Endodermal cell (in vitro differentiated cells): ENCODE data around the gene TRIO. TPM values are rescaled to one million over a fixed set of nuclear protein-coding genes. Genes with fewer than 3 reads are reported as not detected.

Experiments used
- DNase-seq: peaks from one replicate; pipeline ENCODE4 v3.0.0-alpha.2; 2017
- H3K27ac ChIP-seq: 2 replicates; pipeline ENCODE4 v1.5.1; 2013; ENCODE audit warnings: mild to moderate bottlenecking, low read depth, low read length, moderate library complexity
- H3K27me3 ChIP-seq: 2 replicates; pipeline ENCODE4 v1.6.1; 2013; ENCODE audit warnings: mild to moderate bottlenecking, low read length, moderate library complexity; ENCODE audit not compliant: insufficient read depth, control insufficient read depth, poor library complexity, severe bottlenecking
- H3K36me3 ChIP-seq: 2 replicates; pipeline ENCODE4 v1.7.0; 2013; ENCODE audit warnings: mild to moderate bottlenecking, low read length, moderate library complexity; ENCODE audit not compliant: control insufficient read depth, insufficient read depth
- H3K4me1 ChIP-seq: one replicate; pipeline ENCODE4 v1.7.0; 2013; ENCODE audit warnings: low read length; ENCODE audit not compliant: control insufficient read depth, insufficient read depth
- H3K4me3 ChIP-seq: 2 replicates; pipeline ENCODE4 v1.5.1; 2013; ENCODE audit warnings: mild to moderate bottlenecking, low read length, moderate library complexity
- H3K9ac ChIP-seq: 2 replicates; pipeline ENCODE4 v1.6.1; 2013; ENCODE audit warnings: mild to moderate bottlenecking, low read length, moderate library complexity; ENCODE audit not compliant: poor library complexity, severe bottlenecking; ENCODE audit errors: extremely low read depth
- H3K9me3 ChIP-seq: 2 replicates; pipeline ENCODE4 v1.6.1; 2013; ENCODE audit warnings: mild to moderate bottlenecking, low read length, moderate library complexity; ENCODE audit not compliant: control insufficient read depth
- H3K27ac Mint-ChIP-seq: 2 replicates; pipeline ENCODE4 v1.8.0; 2020; ENCODE audit warnings: mixed read lengths
- H3K27me3 Mint-ChIP-seq: 2 replicates; pipeline ENCODE4 v1.8.0; 2021; ENCODE audit warnings: mild to moderate bottlenecking, mixed read lengths; ENCODE audit not compliant: insufficient read depth
- H3K36me3 Mint-ChIP-seq: 2 replicates; pipeline ENCODE4 v1.8.0; 2020; ENCODE audit warnings: low read depth, mixed read lengths
- H3K4me1 Mint-ChIP-seq: 2 replicates; pipeline ENCODE4 v1.8.0; 2020; ENCODE audit warnings: mixed read lengths
- H3K4me3 Mint-ChIP-seq: 2 replicates; pipeline ENCODE4 v1.8.0; 2020; ENCODE audit warnings: mild to moderate bottlenecking, moderate library complexity, mixed read lengths
- H3K9me3 Mint-ChIP-seq: 2 replicates; pipeline ENCODE4 v1.8.0; 2020; ENCODE audit warnings: mild to moderate bottlenecking, mixed read lengths
- CTCF ChIP-seq: fragments of 200-600 bp; sonication (generic); conservative IDR thresholded peaks from 2 replicates; pipeline ENCODE4 v1.5.0; 2021; ENCODE audit warnings: antibody characterized with exemption, mild to moderate bottlenecking
- WGBS, 2 experiments: methylation state at CpG; one replicate each; pipeline versions ENCODE4 v1.1.5 to v1.1.7; 2013; ENCODE audit warnings: missing lambda C conversion rate in 2 of 2, mixed read lengths in 1 of 2; ENCODE audit not compliant: insufficient coverage in 1 of 2, insufficient read length in 1 of 2; 5-methylcytosine and 5-hydroxymethylcytosine counted together
- total RNA-seq, 2 donors: library from RNA; stranded (reverse); fragmentation: NEBNext Ultra II Directional in 1 of 2; extraction: Animal tissue kit (Norgen Biotek cat#: 25700) in 1 of 2; gene quantifications; 2 replicates in 1 of 2; 3 replicates in 1 of 2; pipeline ENCODE4 v1.2.1, GENCODE V29; 2021

TRIO gene
- total RNA-seq, 2 donors from 2014 or later: 88.3 to 109 TPM

- Histone ChIP-seq H3K27ac (no peak overlapping the region), H3K27me3 (no peaks in the 10 kb centered on the region), H3K4me3 (no peak overlapping the region), H3K4me1 (no peaks in the 10 kb centered on the region), H3K9me3 (no peaks in the 10 kb centered on the region), H3K9ac (no peak overlapping the region), H3K36me3 (peaks cover 18% of the 10 kb centered on the region)
- Mint-ChIP-seq H3K4me1 (peaks cover 26% of the 10 kb centered on the region), H3K27ac (no peak overlapping the region), H3K36me3 (peaks cover 35% of the 10 kb centered on the region), H3K27me3 (no peaks in the 10 kb centered on the region), H3K9me3 (no peaks in the 10 kb centered on the region), H3K4me3 (no peak overlapping the region)
- no peak for TF ChIP-seq CTCF
- no peak for DNase-seq
- 92 to 94% methylated on average over 3 of the region's 3 CpGs for WGBS, 2 experiments
Measured at GRCh38 chr5:14286007-14286406, 142.9 kb downstream of the TRIO start.

GRCh38 chr5:14286574-14287421 lies 143.7 kb downstream of the TRIO start:
- H3K4me1 Mint-ChIP-seq: peaks cover 29% of the 10 kb centered on the region
- WGBS, 2 experiments: 95 to 98% methylated on average over 11 to 17 of the region's 17 CpGs
- Histone ChIP-seq H3K4me3 (no peak overlapping the region), H3K27me3 (no peaks in the 10 kb centered on the region), H3K27ac (no peak overlapping the region), H3K9ac (no peak overlapping the region), H3K9me3 (no peaks in the 10 kb centered on the region), H3K36me3 (peaks cover 22% of the 10 kb centered on the region), H3K4me1 (no peaks in the 10 kb centered on the region)
- H3K27ac Mint-ChIP-seq: no peak overlapping the region
- TF ChIP-seq CTCF: no peak
- H3K27me3 Mint-ChIP-seq: no peaks in the 10 kb centered on the region
- no peak overlapping the region for H3K4me3 Mint-ChIP-seq
- peaks cover 35% of the 10 kb centered on the region for H3K36me3 Mint-ChIP-seq
- DNase-seq: no peak
- H3K9me3 Mint-ChIP-seq: no peaks in the 10 kb centered on the region

GRCh38 chr5:14292766-14293658 lies 149.9 kb downstream of the TRIO start:
- Mint-ChIP-seq H3K4me3 (no peak overlapping the region), H3K27me3 (no peaks in the 10 kb centered on the region), H3K27ac (peak overlapping the region; percentile 30), H3K9me3 (no peaks in the 10 kb centered on the region), H3K36me3 (peaks cover 37% of the 10 kb centered on the region), H3K4me1 (peaks cover 18% of the 10 kb centered on the region)
- Histone ChIP-seq H3K9ac (peak overlapping the region; percentile 3), H3K27me3 (no peaks in the 10 kb centered on the region), H3K4me1 (peaks cover 15% of the 10 kb centered on the region), H3K36me3 (peaks cover 44% of the 10 kb centered on the region), H3K27ac (no peak overlapping the region), H3K9me3 (no peaks in the 10 kb centered on the region), H3K4me3 (peak overlapping the region; percentile 36)
- no peak for TF ChIP-seq CTCF
- WGBS, 2 experiments: 92 to 93% methylated on average over 11 to 12 of the region's 12 CpGs
- DNase-seq: no peak
